Esophagus muscularis mucosa (tissue), 4 donors: ENCODE results near the gene TPD52L2. TPM values are rescaled to one million over a fixed set of nuclear protein-coding genes. Genes with fewer than 3 reads are reported as not detected.

Experiments used
- DNase-seq: peaks from one replicate; pipeline ENCODE4 v3.0.0-alpha.2; 2017; ENCODE audit errors: extremely low spot score
- H3K27ac ChIP-seq, 4 donors: fragments of 200-600 bp; sonication (generic); replicated peaks in 1 of 4; 1 replicate in 3 of 4; 2 replicates in 1 of 4; pipeline ENCODE4 v1.5.1; 2016 to 2019; ENCODE audit warnings: mild to moderate bottlenecking in 1 of 4
- H3K27me3 ChIP-seq, 4 donors: fragments of 200-600 bp; sonication (generic); one replicate each; pipeline versions ENCODE4 v1.5.1 to v1.6.0; 2016 to 2019
- H3K36me3 ChIP-seq, 4 donors: fragments of 200-600 bp; sonication (generic); one replicate each; pipeline ENCODE4 v1.5.1; 2016 to 2019
- H3K4me1 ChIP-seq, 4 donors: fragments of 200-600 bp; sonication (generic); one replicate each; pipeline ENCODE4 v1.5.1; 2016 to 2019
- H3K4me3 ChIP-seq, 4 donors: fragments of 200-600 bp; sonication (generic); 1 replicate in 2 of 4; 2 replicates in 2 of 4; pipeline ENCODE4 v1.5.1; 2016 to 2019; ENCODE audit warnings: mild to moderate bottlenecking in 4 of 4, moderate library complexity in 1 of 4
- H3K9me3 ChIP-seq, 4 donors: fragments of 200-600 bp; sonication (generic); 1 replicate in 3 of 4; 2 replicates in 1 of 4; pipeline ENCODE4 v1.5.1; 2016 to 2019
- EP300 ChIP-seq: sonication (generic); formaldehyde crosslinking; IDR thresholded peaks from one replicate; pipeline ENCODE4 v1.6.1; 2017; ENCODE audit warnings: antibody characterized with exemption
- POLR2A ChIP-seq: fragments of 450-650 bp; IDR thresholded peaks from one replicate; pipeline ENCODE4 v1.6.1; 2017; ENCODE audit warnings: antibody characterized with exemption, moderate library complexity, mild to moderate bottlenecking, low read depth
- POLR2AphosphoS5 ChIP-seq, 2 donors: sonication (generic); formaldehyde crosslinking; IDR thresholded peaks; one replicate each; pipeline ENCODE4 v1.6.1; 2017; ENCODE audit warnings: antibody characterized with exemption in 2 of 2
- WGBS: methylation state at CpG from one replicate; pipeline ENCODE4 v1.1.5; 2018; 5-methylcytosine and 5-hydroxymethylcytosine counted together
- intact Hi-C: fragments of 100-400 bp; cut with DNase I; formaldehyde crosslinking; loops from one replicate; pipeline ENCODE4 v1.15.1; 2023
- total RNA-seq, 4 donors: library from RNA; depleted of rRNA; stranded (reverse); fragments of >200 nt; gene quantifications; one replicate each; pipeline versions ENCODE4 v1.1.0 to v1.2.1, GENCODE V29; 2016
- TF ChIP-seq, protein P1 (sequence below), 3 experiments: fragments of 200-600 bp in 2 of 3; fragments of 450-650 bp in 1 of 3; sonication (generic) in 2 of 3; IDR thresholded peaks; one replicate each; pipeline ENCODE4 v1.5.1; 2017 to 2019; ENCODE audit warnings: antibody characterized with exemption in 3 of 3, mild to moderate bottlenecking in 2 of 3, moderate library complexity in 1 of 3

The TPD52L2 gene
- total RNA-seq, 4 donors from 2014 or later = 110 to 162 (median 134) TPM

DNA sequence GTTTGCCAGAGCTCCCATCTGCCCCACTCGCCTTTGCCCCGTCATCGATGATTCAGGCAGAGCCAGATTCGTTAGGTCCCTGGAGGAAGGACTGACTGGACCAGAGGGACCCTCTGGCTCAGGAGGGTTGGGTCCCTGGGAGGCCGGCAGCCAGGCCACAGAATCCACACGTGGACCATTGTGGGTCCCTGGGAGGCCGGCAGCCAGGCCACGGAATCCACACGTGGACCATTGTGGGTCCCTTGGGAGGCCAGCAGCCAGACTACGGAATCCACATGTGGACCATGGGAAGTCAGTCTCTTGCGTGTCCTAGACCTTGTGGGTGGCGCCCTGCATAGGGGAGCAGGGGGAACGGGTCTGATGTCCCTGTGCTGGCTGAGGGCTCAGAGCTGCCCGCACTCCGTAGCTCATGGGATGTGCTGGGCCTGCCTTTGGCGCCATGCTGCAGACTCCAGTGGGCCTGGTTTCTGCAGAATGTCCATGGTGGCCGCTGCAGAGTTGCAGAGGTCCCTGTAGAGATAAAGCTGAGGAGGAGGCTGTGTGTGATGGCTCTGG, 67.6 kb downstream of the TPD52L2 start:
- Histone ChIP-seq H3K9me3 (no peaks in the 10 kb centered on the region), H3K36me3 (peaks cover 42 to 88% (median 85%) of the 10 kb centered on the region in 4 donors), H3K27ac (no peak overlapping the region), H3K4me1 (peaks cover 0 to 11% (median 0%) of the 10 kb centered on the region in 4 donors), H3K4me3 (no peak overlapping the region), H3K27me3 (no peaks in the 10 kb centered on the region)
- intact Hi-C loops = no loop called here
- 89% methylated on average over 16 of the region's 17 CpGs for WGBS
- no peak for DNase-seq
- TF ChIP-seq POLR2AphosphoS5 (IDR thresholded peaks at IDR 0.05) = no peak
- no peak for TF ChIP-seq POLR2A
- TF ChIP-seq, protein P1, sequence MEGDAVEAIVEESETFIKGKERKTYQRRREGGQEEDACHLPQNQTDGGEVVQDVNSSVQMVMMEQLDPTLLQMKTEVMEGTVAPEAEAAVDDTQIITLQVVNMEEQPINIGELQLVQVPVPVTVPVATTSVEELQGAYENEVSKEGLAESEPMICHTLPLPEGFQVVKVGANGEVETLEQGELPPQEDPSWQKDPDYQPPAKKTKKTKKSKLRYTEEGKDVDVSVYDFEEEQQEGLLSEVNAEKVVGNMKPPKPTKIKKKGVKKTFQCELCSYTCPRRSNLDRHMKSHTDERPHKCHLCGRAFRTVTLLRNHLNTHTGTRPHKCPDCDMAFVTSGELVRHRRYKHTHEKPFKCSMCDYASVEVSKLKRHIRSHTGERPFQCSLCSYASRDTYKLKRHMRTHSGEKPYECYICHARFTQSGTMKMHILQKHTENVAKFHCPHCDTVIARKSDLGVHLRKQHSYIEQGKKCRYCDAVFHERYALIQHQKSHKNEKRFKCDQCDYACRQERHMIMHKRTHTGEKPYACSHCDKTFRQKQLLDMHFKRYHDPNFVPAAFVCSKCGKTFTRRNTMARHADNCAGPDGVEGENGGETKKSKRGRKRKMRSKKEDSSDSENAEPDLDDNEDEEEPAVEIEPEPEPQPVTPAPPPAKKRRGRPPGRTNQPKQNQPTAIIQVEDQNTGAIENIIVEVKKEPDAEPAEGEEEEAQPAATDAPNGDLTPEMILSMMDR (IDR thresholded peaks at IDR 0.05) = no peak

DNA sequence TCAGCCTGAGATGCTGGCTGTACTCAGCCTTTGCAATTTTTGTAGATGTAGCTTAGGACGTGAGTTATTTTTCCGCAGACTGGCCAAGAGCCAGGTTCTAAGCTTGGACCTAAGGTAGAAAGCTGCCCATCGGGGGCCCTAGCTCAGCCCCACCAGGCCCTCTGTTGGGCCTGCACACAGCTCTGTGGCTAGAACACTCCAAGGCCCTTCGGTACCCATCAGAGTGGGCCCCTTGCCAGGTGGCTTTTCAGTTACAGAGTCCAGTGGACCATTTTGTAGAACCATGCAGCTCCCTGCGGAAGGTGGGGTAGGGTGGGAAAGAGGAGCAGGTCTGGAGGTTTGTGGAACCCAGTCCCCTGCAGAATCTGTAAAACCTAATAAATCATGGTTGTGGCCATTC, 68.6 kb downstream of the TPD52L2 start:
- H3K4me1 ChIP-seq = peaks cover 0 to 15% (median 0%) of the 10 kb centered on the region in 4 donors
- TF ChIP-seq POLR2A (no peak), POLR2AphosphoS5 (IDR thresholded peaks at IDR 0.05) (no peak), EP300 (no peak)
- TF ChIP-seq, protein P1 (IDR thresholded peaks at IDR 0.05) = no peak
- WGBS = 67% methylated on average over 5 of the region's 5 CpGs
- no peak overlapping the region for H3K27ac ChIP-seq
- no peak for DNase-seq
- H3K4me3 ChIP-seq = no peak overlapping the region
- H3K9me3 ChIP-seq = no peaks in the 10 kb centered on the region
- no peaks in the 10 kb centered on the region for H3K27me3 ChIP-seq
- H3K36me3 ChIP-seq = peaks cover 34 to 87% (median 83%) of the 10 kb centered on the region in 4 donors
- intact Hi-C loops = no loop called here

DNA sequence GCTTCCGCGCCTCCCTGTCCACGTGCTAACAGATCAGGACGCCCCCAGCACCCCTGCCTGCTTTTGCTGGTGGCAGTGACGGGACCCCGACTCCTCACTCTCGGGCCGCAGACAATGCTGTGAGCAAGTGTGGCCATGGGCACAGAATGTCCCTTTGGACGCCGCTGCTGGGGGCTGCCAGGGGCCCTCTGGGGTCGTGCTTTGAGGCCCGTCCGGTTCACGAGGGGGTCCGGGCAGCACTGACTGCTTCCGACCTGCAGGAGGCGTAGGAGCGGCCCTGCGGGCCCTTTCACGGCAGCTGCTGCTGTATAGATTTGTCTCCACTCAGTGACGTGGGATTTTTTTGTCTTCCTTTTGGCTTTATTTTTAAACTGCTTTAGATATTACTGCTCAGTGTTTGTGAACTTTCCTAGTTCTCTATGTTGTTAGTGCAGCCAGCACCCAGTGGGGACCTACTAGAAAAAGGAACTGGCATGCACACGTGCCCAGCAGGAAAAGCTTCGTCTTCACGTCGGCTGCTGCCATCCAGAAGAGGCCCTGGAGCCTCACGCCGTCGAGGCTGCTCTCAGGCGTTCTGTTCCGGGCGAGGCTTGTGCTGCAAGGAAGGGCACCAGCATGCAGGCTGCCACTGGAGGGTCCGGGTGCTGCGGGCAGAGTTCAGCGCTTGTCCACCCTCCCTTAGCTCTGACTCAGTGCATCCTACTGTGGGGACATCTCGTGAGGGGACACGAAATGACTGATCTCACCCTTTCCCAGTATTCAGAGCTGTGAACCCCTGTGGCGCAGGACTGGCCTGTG, 69.4 kb downstream of the TPD52L2 start:
- no peaks in the 10 kb centered on the region for H3K9me3 ChIP-seq
- peaks cover 26 to 87% (median 83%) of the 10 kb centered on the region in 4 donors for H3K36me3 ChIP-seq
- peaks cover 0 to 19% (median 0%) of the 10 kb centered on the region in 4 donors for H3K4me1 ChIP-seq
- TF ChIP-seq POLR2AphosphoS5 (IDR thresholded peaks at IDR 0.05) = no peak
- TF ChIP-seq, protein P1 (IDR thresholded peaks at IDR 0.05) = peak in 1 of 3 experiments; percentile 37
- no peak for TF ChIP-seq POLR2A
- TF ChIP-seq EP300 = no peak
- no peaks in the 10 kb centered on the region for H3K27me3 ChIP-seq
- 74% methylated on average over 34 of the region's 37 CpGs for WGBS
- DNase-seq = no peak
- no peak overlapping the region for H3K4me3 ChIP-seq
- no peak overlapping the region for H3K27ac ChIP-seq
- intact Hi-C loops = no loop called here

DNA sequence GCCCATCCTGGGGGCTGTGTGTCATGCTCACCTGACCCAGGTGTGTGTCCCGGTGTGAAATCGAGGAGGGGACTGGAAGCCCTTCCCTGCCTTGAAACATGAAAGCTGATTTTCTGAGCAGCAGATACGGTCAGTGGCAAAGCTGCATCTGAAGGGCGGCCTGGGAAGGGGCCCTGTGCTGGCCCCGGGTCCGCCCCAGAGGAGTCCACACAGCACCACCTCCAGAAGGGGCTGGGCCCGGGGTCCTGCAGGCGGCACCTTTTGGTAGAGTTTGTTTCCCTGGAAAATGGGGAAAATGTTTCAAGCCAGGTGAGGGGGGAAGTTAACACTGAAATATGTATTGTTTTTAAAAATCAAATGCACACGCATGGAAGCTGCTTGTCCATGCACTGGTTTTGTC, 70.4 kb downstream of the TPD52L2 start:
- peaks cover 22 to 87% (median 83%) of the 10 kb centered on the region in 4 donors for H3K36me3 ChIP-seq
- intact Hi-C loops = no loop called here
- no peak for DNase-seq
- H3K4me3 ChIP-seq = no peak overlapping the region
- 92% methylated on average over 7 of the region's 9 CpGs for WGBS
- no peaks in the 10 kb centered on the region for H3K27me3 ChIP-seq
- H3K27ac ChIP-seq = no peak overlapping the region
- TF ChIP-seq, protein P1 (IDR thresholded peaks at IDR 0.05) = no peak
- TF ChIP-seq POLR2A = no peak
- no peak for TF ChIP-seq POLR2AphosphoS5 (IDR thresholded peaks at IDR 0.05)
- no peak for TF ChIP-seq EP300
- H3K4me1 ChIP-seq = peaks cover 0 to 25% (median 0%) of the 10 kb centered on the region in 4 donors
- H3K9me3 ChIP-seq = no peaks in the 10 kb centered on the region
